IMR-90 (cell line): Measurements from ENCODE around the gene STING1. TPM values are rescaled to one million over a fixed set of nuclear protein-coding genes. Genes with fewer than 3 reads are reported as not detected.

ENCODE experiments used
- ATAC-seq: fragments of 200-7000 bp; cut with Tn5 transposase; 2 replicates; pipeline ENCODE4 v1.9.1; 2020; ENCODE audit warnings: low read depth, mild to moderate bottlenecking, moderate library complexity
- BruUV-seq: library from RNA; stranded (reverse); fragments of 400-500 nt; replicated peaks from 2 replicates; lab custom pipeline; 2021; lab: Mats Ljungman, UMichigan
- CTCF ChIA-PET: fragments of 300-600 bp; formaldehyde crosslinking; extraction: SDS; loops from one replicate; lab custom pipeline; 2021; ENCODE audit warnings: antibody characterized with exemption; lab: Yijun Ruan, JAX
- POLR2A ChIA-PET: fragments of 300-600 bp; sonication (Branson Sonifier 250); formaldehyde crosslinking; loops from one replicate; lab custom pipeline; 2022; ENCODE audit warnings: antibody characterized with exemption; ENCODE audit not compliant: unreplicated experiment; lab: Charles Lee
- DNase-seq: peaks from one replicate; pipeline ENCODE4 v3.0.0; 2013
- H2AFZ ChIP-seq: replicated peaks from 2 replicates; pipeline ENCODE3; 2013; ENCODE audit warnings: low read length, mild to moderate bottlenecking; ENCODE audit not compliant: poor library complexity
- H2AK5ac ChIP-seq: 2 replicates; pipeline ENCODE4 v1.6.1; 2013; ENCODE audit warnings: low read depth, low read length, inconsistent platforms
- H2AK9ac ChIP-seq: replicated peaks from 2 replicates; pipeline ENCODE3; 2013; ENCODE audit warnings: mild to moderate bottlenecking, low read depth, low read length, moderate library complexity; ENCODE audit not compliant: poor library complexity
- H2BK120ac ChIP-seq: 2 replicates; pipeline ENCODE4 v1.6.1; 2013; ENCODE audit warnings: low read depth, low read length, inconsistent platforms
- H2BK15ac ChIP-seq: 3 replicates; pipeline ENCODE4 v1.6.1; 2013; ENCODE audit warnings: low read depth, low read length, inconsistent platforms
- H2BK20ac ChIP-seq: 2 replicates; pipeline ENCODE4 v1.6.1; 2013; ENCODE audit warnings: low read depth, mild to moderate bottlenecking, inconsistent platforms, low read length, moderate library complexity
- H2BK5ac ChIP-seq: 2 replicates; pipeline ENCODE4 v1.6.1; 2013; ENCODE audit warnings: mild to moderate bottlenecking, low read depth, low read length, inconsistent platforms; ENCODE audit not compliant: poor library complexity, severe bottlenecking
- H3K14ac ChIP-seq: replicated peaks from 2 replicates; pipeline ENCODE4 v1.6.1; 2013; ENCODE audit warnings: low read depth, low read length, inconsistent platforms
- H3K18ac ChIP-seq: 2 replicates; pipeline ENCODE4 v1.6.1; 2013; ENCODE audit warnings: low read depth, low read length, control low read depth
- H3K23ac ChIP-seq: 2 replicates; pipeline ENCODE4 v1.6.1; 2013; ENCODE audit warnings: low read depth, low read length, inconsistent platforms
- H3K27ac ChIP-seq: 2 replicates; pipeline ENCODE4 v1.5.1; 2013; ENCODE audit warnings: mild to moderate bottlenecking, control low read depth, low read length; ENCODE audit not compliant: insufficient read depth
- H3K27me3 ChIP-seq: 2 replicates; pipeline ENCODE4 v1.6.1; 2013; ENCODE audit warnings: low read length; ENCODE audit not compliant: control insufficient read depth, insufficient read depth
- H3K36me3 ChIP-seq: 2 replicates; pipeline ENCODE4 v1.6.1; 2013; ENCODE audit warnings: low read length, mixed read lengths; ENCODE audit not compliant: control insufficient read depth, insufficient read depth
- H3K4ac ChIP-seq: 2 replicates; pipeline ENCODE4 v1.6.1; 2013; ENCODE audit warnings: low read depth, low read length, inconsistent platforms
- H3K4me1 ChIP-seq: 2 replicates; pipeline ENCODE4 v1.6.1; 2013; ENCODE audit warnings: low read length, mixed read lengths; ENCODE audit not compliant: control insufficient read depth, insufficient read depth
- H3K4me2 ChIP-seq: 2 replicates; pipeline ENCODE4 v1.6.1; 2013; ENCODE audit warnings: low read depth, mild to moderate bottlenecking, control low read depth, low read length, moderate library complexity
- H3K4me3 ChIP-seq: 2 replicates; pipeline ENCODE4 v1.5.1; 2013; ENCODE audit warnings: low read depth, mild to moderate bottlenecking, control low read depth, low read length, moderate library complexity; ENCODE audit not compliant: insufficient read depth
- H3K56ac ChIP-seq: 2 replicates; pipeline ENCODE4 v1.6.1; 2013; ENCODE audit warnings: low read length, inconsistent platforms; ENCODE audit not compliant: insufficient read depth; ENCODE audit errors: extremely low read depth
- H3K79me1 ChIP-seq, 2 experiments: 2 replicates each; pipeline ENCODE4 v1.6.1; 2013; ENCODE audit warnings: low read length in 2 of 2, inconsistent platforms in 1 of 2, low read depth in 1 of 2
- H3K9ac ChIP-seq: 2 replicates; pipeline ENCODE4 v1.6.1; 2013; ENCODE audit warnings: low read depth, low read length, control low read depth
- H3K9me1 ChIP-seq: 2 replicates; pipeline ENCODE4 v1.6.1; 2013; ENCODE audit warnings: low read length, inconsistent platforms; ENCODE audit not compliant: insufficient read depth
- H3K9me3 ChIP-seq: 2 replicates; pipeline ENCODE4 v1.6.1; 2013; ENCODE audit warnings: low read length; ENCODE audit not compliant: control insufficient read depth, insufficient read depth
- H4K20me1 ChIP-seq: 2 replicates; pipeline ENCODE4 v1.6.1; 2013; ENCODE audit warnings: low read length, inconsistent platforms; ENCODE audit not compliant: insufficient read depth
- H4K5ac ChIP-seq: 2 replicates; pipeline ENCODE4 v1.6.1; 2013; ENCODE audit warnings: mild to moderate bottlenecking, low read depth, low read length, control low read depth
- H4K8ac ChIP-seq, 2 experiments: 2 replicates each; pipeline ENCODE4 v1.6.1; 2013; ENCODE audit warnings: low read depth in 2 of 2, low read length in 2 of 2, control low read depth in 1 of 2, inconsistent platforms in 1 of 2
- H4K91ac ChIP-seq: 2 replicates; pipeline ENCODE4 v1.6.1; 2013; ENCODE audit warnings: low read depth, low read length, inconsistent platforms; ENCODE audit not compliant: insufficient read depth
- ELK1 ChIP-seq: fragments of 150-350 bp; IDR thresholded peaks from 2 replicates; pipeline ENCODE4 v1.6.1; 2016; ENCODE audit warnings: low read depth, mild to moderate bottlenecking, low read length, moderate library complexity, borderline replicate concordance
- POLR2A ChIP-seq: IDR thresholded peaks from 2 replicates; pipeline ENCODE4 v1.6.1; 2012; ENCODE audit warnings: mild to moderate bottlenecking, low read depth, low read length
- WGBS, 2 experiments: methylation state at CpG; one replicate each; pipeline versions ENCODE4 v1.1.5 to v1.1.7; 2013; ENCODE audit warnings: missing lambda C conversion rate in 2 of 2; ENCODE audit not compliant: insufficient read length in 1 of 2; ENCODE audit errors: extremely low coverage in 2 of 2; 5-methylcytosine and 5-hydroxymethylcytosine counted together
- dilution Hi-C: fragments of 300-500 bp; cut with HindIII; formaldehyde crosslinking; loops from one replicate; pipeline ENCODE4 v1.14.3; 2018; ENCODE audit warnings: low sequenced_read_pairs; ENCODE audit not compliant: unreplicated experiment
- in situ Hi-C: fragments of 300-500 bp; cut with MboI; formaldehyde crosslinking; loops from 3 replicates; pipeline ENCODE4 v1.14.3; 2019; ENCODE audit warnings: low sequenced_read_pairs, inconsistent platforms, mixed read lengths
- intact Hi-C: fragments of 100-400 bp; cut with micrococcal nuclease; formaldehyde crosslinking; loops from 2 replicates; pipeline ENCODE4 v1.10.0; 2022
- polyA plus RNA-seq, 3 experiments: library from polyadenylated mRNA; depleted of rRNA; stranded (reverse); fragments of >200 nt; gene quantifications; 2 replicates each; pipeline ENCODE4 v1.2.3, GENCODE V29; 2012; ENCODE audit warnings: low replicate concordance in 1 of 3
- total RNA-seq: library from RNA; depleted of rRNA; stranded (reverse); fragments of >200 nt; gene quantifications from 2 replicates; pipeline ENCODE4 v1.2.3, GENCODE V29; 2012

Gene STING1
- total and polyA plus RNA-seq, 2 of the 4 experiments (the other 2 are of a cell fraction): 18.6 to 63.5 TPM

- Histone ChIP-seq H2BK15ac (0 out of 3 replicates have a peak overlapping the region, but pooled peaks have one; percentile 21), H3K9me1 (peaks cover 15% of the 10 kb centered on the region; the same call in 1 of the 2 replicates), H4K8ac (peak overlapping the region; percentile 56 to 72; a peak in 2 of 4 replicates), H3K4me1 (peaks cover 8% of the 10 kb centered on the region), H3K23ac (no peak overlapping the region), H3K79me1 (peaks cover 12 to 19% of the 10 kb centered on the region in 2 experiments; a peak in 3 of 4 replicates), H4K91ac (no peak overlapping the region), H3K9me3 (no peaks in the 10 kb centered on the region), H2BK20ac (no peak overlapping the region), H2AFZ (peak overlapping the region; percentile 100), H2AK9ac (peak overlapping the region; percentile 96), H3K4ac (peak overlapping the region; percentile 55), H3K27me3 (no peaks in the 10 kb centered on the region), H2AK5ac (peak overlapping the region; percentile 70; the same call in 1 of the 2 replicates), H3K4me2 (peak overlapping the region; percentile 80), H3K36me3 (peaks cover 5% of the 10 kb centered on the region; the same call in 1 of the 2 replicates), H2BK5ac (no peak overlapping the region), H3K14ac (peak overlapping the region; percentile 12; the same call in 1 of the 2 replicates), H3K56ac (no peak overlapping the region; the same call in 1 of the 2 replicates), H3K27ac (no peak overlapping the region), H4K20me1 (no peaks in the 10 kb centered on the region), H2BK120ac (peak overlapping the region; percentile 9; the same call in 1 of the 2 replicates), H3K18ac (no peak overlapping the region), H3K9ac (peak overlapping the region; percentile 59), H4K5ac (0 out of 2 replicates have a peak overlapping the region, but pooled peaks have one; percentile 1), H3K4me3 (peak overlapping the region; percentile 87)
- in situ Hi-C loops (no loop called here), intact Hi-C loops (loop anchor here (5.0 kb wide), 1 partner anchor 124 kb away; the partner anchor contains the start of gene UBE2D2), dilution Hi-C loops (no loop called here)
- WGBS, 2 experiments: 40% methylated on average over 2 of the region's 8 CpGs; no CpG with 5 or more reads in 1 of the 2 experiments
- DNase-seq: no peak
- ATAC-seq: no peak
- ChIA-PET POLR2A (no interaction called here), CTCF (interaction anchor here (0.6 to 1.5 kb wide), 3 partner anchors 9 to 48 kb away, joined by 3 to 4 read pairs (median 3); no protein-coding TSS in a partner anchor)
- BruUV-seq: no TSS peak
- TF ChIP-seq POLR2A (no peak), ELK1 (no peak)
Measured at GRCh38 chr5:139438707-139439012, 43.9 kb downstream of the STING1 start.
